Progenitor cell of endocrine pancreas (in vitro differentiated cells): ENCODE measurements around the gene TMEM106A. TPM values are rescaled to one million over a fixed set of nuclear protein-coding genes. Genes with fewer than 3 reads are reported as not detected.

Experiments used
- total RNA-seq: library from RNA; stranded (reverse); gene quantifications from 2 replicates; pipeline ENCODE4 v1.2.1, GENCODE V29; 2021

The TMEM106A gene
- total RNA-seq, 1 donor from 2014 or later: 5.1 TPM

Other genes starting within 250 kb of the TMEM106A start
- gene AARSD1, start 247.4 kb upstream of the TMEM106A start, total RNA-seq: 59.3 and 69.8 TPM in 2 replicates
- 5.6 and 6.5 TPM in 2 replicates for gene PTGES3L, start 231.8 kb upstream of the TMEM106A start, total RNA-seq
- 21.0 and 22.6 TPM in 2 replicates for gene RUNDC1, start 231.3 kb upstream of the TMEM106A start, total RNA-seq
- 862 and 881 TPM in 2 replicates for gene RPL27, start 213.5 kb upstream of the TMEM106A start, total RNA-seq
- 1.2 and 1.6 TPM in 2 replicates for gene IFI35, start 205.1 kb upstream of the TMEM106A start, total RNA-seq
- 201 and 202 TPM in 2 replicates for gene VAT1, start 189.5 kb upstream of the TMEM106A start, total RNA-seq
- gene RND2, start 186.6 kb upstream of the TMEM106A start, total RNA-seq: 12.4 and 14.6 TPM in 2 replicates
- gene BRCA1, start 86.5 kb upstream of the TMEM106A start, total RNA-seq: 27.7 and 34.2 TPM in 2 replicates
- 54.8 and 59.5 TPM in 2 replicates for gene NBR1, start 40.7 kb upstream of the TMEM106A start, total RNA-seq
- not detected in 2 replicates for gene CCDC200, start 16.7 kb downstream of the TMEM106A start, total RNA-seq
- gene RNU2-1, start 22.1 kb downstream of the TMEM106A start, total RNA-seq: 7,084 and 7,668 TPM in 2 replicates
- 4.9 and 5.9 TPM in 2 replicates for gene ARL4D, start 187.1 kb downstream of the TMEM106A start, total RNA-seq